Type B pancreatic cell (in vitro differentiated cells): ENCODE data around the gene ANXA3. TPM values are rescaled to one million over a fixed set of nuclear protein-coding genes. Genes with fewer than 3 reads are reported as not detected.

Experiments
- DNase-seq: peaks from one replicate; pipeline ENCODE4 v3.0.0; 2021; ENCODE audit warnings: mixed read lengths; ENCODE audit not compliant: unreplicated experiment; ENCODE audit errors: extremely low spot score
- H3K27ac Mint-ChIP-seq: 2 replicates; pipeline ENCODE4 v1.8.0; 2021; ENCODE audit warnings: mild to moderate bottlenecking, mixed read lengths
- H3K27me3 Mint-ChIP-seq: 2 replicates; pipeline ENCODE4 v1.8.0; 2021; ENCODE audit warnings: mixed read lengths
- H3K36me3 Mint-ChIP-seq: 2 replicates; pipeline ENCODE4 v1.8.0; 2021; ENCODE audit warnings: mixed read lengths
- H3K4me1 Mint-ChIP-seq: one replicate; pipeline ENCODE4 v1.8.0; 2021; ENCODE audit warnings: mixed read lengths; ENCODE audit not compliant: unreplicated experiment
- H3K4me3 Mint-ChIP-seq: 2 replicates; pipeline ENCODE4 v1.8.0; 2021; ENCODE audit warnings: mild to moderate bottlenecking, mixed read lengths
- H3K9me3 Mint-ChIP-seq: 2 replicates; pipeline ENCODE4 v1.8.0; 2021; ENCODE audit warnings: mixed read lengths
- total RNA-seq: library from RNA; stranded (reverse); gene quantifications from 2 replicates; pipeline ENCODE4 v1.2.1, GENCODE V29; 2021; ENCODE audit warnings: low replicate concordance
- TF ChIP-seq, protein P1 (sequence below): fragments of 200-600 bp; sonication (generic); conservative IDR thresholded peaks from 2 replicates; pipeline ENCODE4 v1.5.0; 2021; ENCODE audit warnings: antibody characterized with exemption, mild to moderate bottlenecking

Gene ANXA3
- total RNA-seq, 1 donor from 2014 or later, result 56.6 TPM

DNA sequence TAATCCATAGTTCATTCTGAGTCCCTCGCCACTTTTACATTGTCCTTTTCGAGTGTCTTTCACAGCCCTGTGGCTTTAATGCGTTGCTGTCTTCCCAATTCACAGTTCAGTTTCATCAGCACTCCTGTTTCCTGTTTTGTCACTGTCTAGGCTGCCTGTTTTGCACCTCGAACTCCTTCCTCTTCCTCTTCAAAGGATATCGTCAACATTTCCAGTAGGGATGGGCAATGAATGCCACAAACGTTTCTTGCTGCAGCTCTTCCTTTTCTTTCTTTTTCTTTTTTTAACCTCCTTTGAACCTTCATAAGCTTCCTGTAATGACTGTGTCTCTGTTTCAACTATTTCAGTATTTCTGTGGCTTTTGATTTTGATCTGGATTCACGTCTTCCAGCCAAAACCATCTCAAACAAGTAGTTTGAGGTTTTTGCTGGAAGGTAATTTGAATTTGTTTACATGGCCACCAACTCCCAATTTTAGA is 105.4 kb downstream of the ANXA3 start:
- H3K27me3 Mint-ChIP-seq, result no peaks in the 10 kb centered on the region
- H3K4me3 Mint-ChIP-seq, result no peak overlapping the region
- no peaks in the 10 kb centered on the region for H3K36me3 Mint-ChIP-seq
- TF ChIP-seq, protein P1, sequence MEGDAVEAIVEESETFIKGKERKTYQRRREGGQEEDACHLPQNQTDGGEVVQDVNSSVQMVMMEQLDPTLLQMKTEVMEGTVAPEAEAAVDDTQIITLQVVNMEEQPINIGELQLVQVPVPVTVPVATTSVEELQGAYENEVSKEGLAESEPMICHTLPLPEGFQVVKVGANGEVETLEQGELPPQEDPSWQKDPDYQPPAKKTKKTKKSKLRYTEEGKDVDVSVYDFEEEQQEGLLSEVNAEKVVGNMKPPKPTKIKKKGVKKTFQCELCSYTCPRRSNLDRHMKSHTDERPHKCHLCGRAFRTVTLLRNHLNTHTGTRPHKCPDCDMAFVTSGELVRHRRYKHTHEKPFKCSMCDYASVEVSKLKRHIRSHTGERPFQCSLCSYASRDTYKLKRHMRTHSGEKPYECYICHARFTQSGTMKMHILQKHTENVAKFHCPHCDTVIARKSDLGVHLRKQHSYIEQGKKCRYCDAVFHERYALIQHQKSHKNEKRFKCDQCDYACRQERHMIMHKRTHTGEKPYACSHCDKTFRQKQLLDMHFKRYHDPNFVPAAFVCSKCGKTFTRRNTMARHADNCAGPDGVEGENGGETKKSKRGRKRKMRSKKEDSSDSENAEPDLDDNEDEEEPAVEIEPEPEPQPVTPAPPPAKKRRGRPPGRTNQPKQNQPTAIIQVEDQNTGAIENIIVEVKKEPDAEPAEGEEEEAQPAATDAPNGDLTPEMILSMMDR, result no peak
- H3K27ac Mint-ChIP-seq, result no peak overlapping the region
- H3K4me1 Mint-ChIP-seq, result peaks cover 16% of the 10 kb centered on the region
- H3K9me3 Mint-ChIP-seq, result no peaks in the 10 kb centered on the region
- DNase-seq, result no peak

DNA sequence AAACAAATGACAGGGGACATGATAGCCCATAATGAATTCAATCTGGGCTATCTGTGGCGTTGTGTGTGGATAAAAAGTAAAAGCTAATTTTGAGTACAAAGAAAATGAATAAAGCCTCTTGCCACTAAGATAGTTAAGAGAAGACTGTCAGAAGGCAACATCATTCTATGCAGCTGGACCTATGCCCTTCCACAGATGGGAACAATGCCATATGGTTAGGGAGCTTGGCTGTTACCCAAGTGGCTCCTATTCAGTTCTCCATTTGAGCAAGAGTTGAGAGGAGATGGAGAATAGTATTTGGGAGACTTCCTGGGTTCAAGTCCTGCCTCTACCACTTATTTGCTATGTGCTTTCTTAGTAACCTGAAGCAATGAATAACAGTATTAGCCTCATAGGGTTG is 107.7 kb downstream of the ANXA3 start:
- DNase-seq, result no peak
- Mint-ChIP-seq H3K36me3 (no peaks in the 10 kb centered on the region), H3K27ac (no peak overlapping the region), H3K27me3 (no peaks in the 10 kb centered on the region), H3K4me1 (peaks cover 17% of the 10 kb centered on the region), H3K4me3 (no peak overlapping the region), H3K9me3 (no peaks in the 10 kb centered on the region)
- TF ChIP-seq, protein P1, result no peak

DNA sequence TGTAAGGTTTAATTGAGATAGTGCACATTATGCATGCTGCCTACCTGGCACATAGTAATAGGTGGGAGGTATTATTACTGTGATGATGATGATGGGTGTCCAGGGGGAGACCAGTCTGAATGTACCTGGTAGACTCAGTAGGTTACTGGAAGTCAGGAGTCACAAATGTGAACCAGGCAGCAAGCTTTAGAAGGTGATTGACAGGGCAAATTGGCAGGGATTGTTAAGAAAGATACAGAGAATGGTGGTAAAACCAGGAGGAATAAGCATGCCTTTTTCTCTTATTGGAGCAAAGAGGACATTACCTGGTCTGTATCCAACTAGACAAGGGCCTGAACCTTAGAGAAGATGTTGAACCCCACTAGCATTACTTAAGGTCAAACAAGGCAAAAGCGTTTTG is 108.1 kb downstream of the ANXA3 start:
- DNase-seq, result no peak
- H3K4me1 Mint-ChIP-seq, result peaks cover 17% of the 10 kb centered on the region
- no peaks in the 10 kb centered on the region for H3K9me3 Mint-ChIP-seq
- TF ChIP-seq, protein P1, result no peak
- H3K4me3 Mint-ChIP-seq, result no peak overlapping the region
- no peaks in the 10 kb centered on the region for H3K36me3 Mint-ChIP-seq
- H3K27ac Mint-ChIP-seq, result no peak overlapping the region
- no peaks in the 10 kb centered on the region for H3K27me3 Mint-ChIP-seq

Other genes with a start within 250 kb of the ANXA3 start
- gene BMP2K, start 224.6 kb downstream of the ANXA3 start, total RNA-seq, result 40.9 and 73.9 TPM in 2 replicates